Measurements from ENCODE around the gene VIPR1. TPM values are rescaled to one million over a fixed set of nuclear protein-coding genes. Genes with fewer than 3 reads are reported as not detected.
A peak's percentile ranks its signal among the peaks of the same experiment; 100 is the strongest.
"Not testable (repeated sequence)": the region's sequence is repeated elsewhere in the genome, so short reads cannot be mapped to it uniquely, and the experiment has no call there.

VIPR1 gene
- total RNA-seq, 2 donors from 2014 or later, result 1.9 to 12.1 TPM

- no peak for ATAC-seq (replicated peaks)
- Mint-ChIP-seq H3K27me3 (no peaks in the 10 kb centered on the region), H3K9me3 (no peaks in the 10 kb centered on the region), H3K4me1 (peaks cover 2% of the 10 kb centered on the region), H3K36me3 (ENCODE audit: low read depth) (peaks cover 5% of the 10 kb centered on the region), H3K4me3 (no peak overlapping the region), H3K27ac (no peak overlapping the region)
Observed at GRCh38 chr3:42545284-42545900, 42.9 kb downstream of the VIPR1 start.

- Mint-ChIP-seq H3K36me3 (ENCODE audit: low read depth) (peaks cover 17% of the 10 kb centered on the region), H3K4me3 (no peak overlapping the region), H3K9me3 (no peaks in the 10 kb centered on the region), H3K27me3 (no peaks in the 10 kb centered on the region), H3K4me1 (peaks cover 5% of the 10 kb centered on the region), H3K27ac (no peak overlapping the region)
- no peak for ATAC-seq (replicated peaks)
Observed at GRCh38 chr3:42546691-42547213, 44.3 kb downstream of the VIPR1 start.

- peak; percentile 85 for ATAC-seq (replicated peaks)
- Mint-ChIP-seq H3K27me3 (no peaks in the 10 kb centered on the region), H3K4me3 (no peak overlapping the region), H3K27ac (no peak overlapping the region), H3K4me1 (peaks cover 5% of the 10 kb centered on the region), H3K36me3 (ENCODE audit: low read depth) (peaks cover 23% of the 10 kb centered on the region), H3K9me3 (no peaks in the 10 kb centered on the region)
Observed at GRCh38 chr3:42547401-42547945, 45.0 kb downstream of the VIPR1 start.

- Mint-ChIP-seq H3K9me3 (no peaks in the 10 kb centered on the region), H3K36me3 (ENCODE audit: low read depth) (peaks cover 40% of the 10 kb centered on the region), H3K27me3 (no peaks in the 10 kb centered on the region), H3K27ac (no peak overlapping the region), H3K4me1 (peaks cover 13% of the 10 kb centered on the region), H3K4me3 (no peak overlapping the region)
- ATAC-seq (replicated peaks), result no peak
Observed at GRCh38 chr3:42549131-42549530, 46.7 kb downstream of the VIPR1 start.

GRCh38 chr3:42550250-42550649 lies 47.8 kb downstream of the VIPR1 start:
- peaks cover 13% of the 10 kb centered on the region for H3K4me1 Mint-ChIP-seq
- no peaks in the 10 kb centered on the region for H3K27me3 Mint-ChIP-seq
- peak; percentile 59 for ATAC-seq (replicated peaks)
- H3K27ac Mint-ChIP-seq, result no peak overlapping the region
- H3K9me3 Mint-ChIP-seq, result no peaks in the 10 kb centered on the region
- H3K36me3 Mint-ChIP-seq (ENCODE audit: low read depth), result peaks cover 50% of the 10 kb centered on the region
- no peak overlapping the region for H3K4me3 Mint-ChIP-seq

GRCh38 chr3:42552830-42553229 lies 50.4 kb downstream of the VIPR1 start:
- Mint-ChIP-seq H3K4me3 (no peak overlapping the region), H3K4me1 (peaks cover 24% of the 10 kb centered on the region), H3K36me3 (ENCODE audit: low read depth) (peaks cover 76% of the 10 kb centered on the region), H3K27me3 (no peaks in the 10 kb centered on the region), H3K9me3 (no peaks in the 10 kb centered on the region), H3K27ac (peak overlapping the region; percentile 18)
- ATAC-seq (replicated peaks), result no peak

- peak; percentile 98 for ATAC-seq (replicated peaks)
- Mint-ChIP-seq H3K4me1 (peaks cover 20% of the 10 kb centered on the region), H3K4me3 (peak overlapping the region; percentile 74), H3K9me3 (no peaks in the 10 kb centered on the region), H3K27ac (peak overlapping the region; percentile 96), H3K36me3 (ENCODE audit: low read depth) (peaks cover 86% of the 10 kb centered on the region), H3K27me3 (no peaks in the 10 kb centered on the region)
Observed at GRCh38 chr3:42556089-42556632, 53.7 kb downstream of the VIPR1 start.

- peak overlapping the region; percentile 74 for H3K4me3 Mint-ChIP-seq
- ATAC-seq (replicated peaks), result peak; percentile 13
- peaks cover 87% of the 10 kb centered on the region for H3K36me3 Mint-ChIP-seq (ENCODE audit: low read depth)
- H3K27ac Mint-ChIP-seq, result peak overlapping the region; percentile 96
- not testable (repeated sequence) for H3K27me3 Mint-ChIP-seq, H3K9me3 Mint-ChIP-seq
- peaks cover 20% of the 10 kb centered on the region for H3K4me1 Mint-ChIP-seq
Observed at GRCh38 chr3:42556817-42557216, 54.4 kb downstream of the VIPR1 start.

GRCh38 chr3:42557854-42558253 lies 55.4 kb downstream of the VIPR1 start:
- Mint-ChIP-seq H3K27ac (peak overlapping the region; percentile 96), H3K27me3 (no peaks in the 10 kb centered on the region)

GRCh38 chr3:42562047-42562907 lies 59.8 kb downstream of the VIPR1 start:
- peak; percentile 56 for ATAC-seq (replicated peaks)
- Mint-ChIP-seq H3K9me3 (no peaks in the 10 kb centered on the region), H3K36me3 (ENCODE audit: low read depth) (peaks cover 89% of the 10 kb centered on the region), H3K27me3 (no peaks in the 10 kb centered on the region), H3K27ac (peak overlapping the region; percentile 24), H3K4me3 (no peak overlapping the region), H3K4me1 (peaks cover 6% of the 10 kb centered on the region)

More at GRCh38 chr3:42557854-42558253, 55.4 kb downstream of the VIPR1 start:
- Mint-ChIP-seq H3K4me3 (no peak overlapping the region), H3K36me3 (ENCODE audit: low read depth) (peaks cover 88% of the 10 kb centered on the region), H3K4me1 (peaks cover 20% of the 10 kb centered on the region), H3K9me3 (no peaks in the 10 kb centered on the region)
- ATAC-seq (replicated peaks), result no peak

- no peak overlapping the region for H3K4me3 Mint-ChIP-seq
Observed at GRCh38 chr3:42569593-42570142, 67.2 kb downstream of the VIPR1 start.

GRCh38 chr3:42572278-42572677 lies 69.8 kb downstream of the VIPR1 start:
- Mint-ChIP-seq H3K4me3 (no peak overlapping the region), H3K4me1 (peaks cover 22% of the 10 kb centered on the region), H3K9me3 (no peaks in the 10 kb centered on the region), H3K27ac (peak overlapping the region; percentile 63), H3K36me3 (ENCODE audit: low read depth) (peaks cover 82% of the 10 kb centered on the region), H3K27me3 (no peaks in the 10 kb centered on the region)
- ATAC-seq (replicated peaks), result peak; percentile 55

More at GRCh38 chr3:42569593-42570142, 67.2 kb downstream of the VIPR1 start:
- H3K36me3 Mint-ChIP-seq (ENCODE audit: low read depth), result peaks cover 83% of the 10 kb centered on the region
- H3K27ac Mint-ChIP-seq, result peak overlapping the region; percentile 6
- H3K27me3 Mint-ChIP-seq, result no peaks in the 10 kb centered on the region
- no peaks in the 10 kb centered on the region for H3K9me3 Mint-ChIP-seq
- H3K4me1 Mint-ChIP-seq, result peaks cover 19% of the 10 kb centered on the region
- no peak for ATAC-seq (replicated peaks)

- H3K4me3 Mint-ChIP-seq, result no peak overlapping the region
- H3K36me3 Mint-ChIP-seq (ENCODE audit: low read depth), result peaks cover 82% of the 10 kb centered on the region
- peaks cover 22% of the 10 kb centered on the region for H3K4me1 Mint-ChIP-seq
- ATAC-seq (replicated peaks), result no peak
- H3K27me3 Mint-ChIP-seq, result no peaks in the 10 kb centered on the region
- no peak overlapping the region for H3K27ac Mint-ChIP-seq
- H3K9me3 Mint-ChIP-seq, result no peaks in the 10 kb centered on the region
Observed at GRCh38 chr3:42575137-42575741, 72.8 kb downstream of the VIPR1 start.

- Mint-ChIP-seq H3K27me3 (no peaks in the 10 kb centered on the region), H3K27ac (no peak overlapping the region), H3K9me3 (no peaks in the 10 kb centered on the region), H3K4me3 (no peak overlapping the region), H3K4me1 (peaks cover 29% of the 10 kb centered on the region), H3K36me3 (ENCODE audit: low read depth) (peaks cover 67% of the 10 kb centered on the region)
- ATAC-seq (replicated peaks), result no peak
Observed at GRCh38 chr3:42578054-42578453, 75.6 kb downstream of the VIPR1 start.
